NCI-H2171 (cell line): Measurements from ENCODE around the gene SLC25A19.
"Not testable (repeated sequence)": the region's sequence is repeated elsewhere in the genome, so short reads cannot be mapped to it uniquely, and the experiment has no call there.

ENCODE experiments used
- DNase-seq: peaks from one replicate; lab custom pipeline; 2025; lab: John Stamatoyannopoulos, UW

SLC25A19 gene

DNA sequence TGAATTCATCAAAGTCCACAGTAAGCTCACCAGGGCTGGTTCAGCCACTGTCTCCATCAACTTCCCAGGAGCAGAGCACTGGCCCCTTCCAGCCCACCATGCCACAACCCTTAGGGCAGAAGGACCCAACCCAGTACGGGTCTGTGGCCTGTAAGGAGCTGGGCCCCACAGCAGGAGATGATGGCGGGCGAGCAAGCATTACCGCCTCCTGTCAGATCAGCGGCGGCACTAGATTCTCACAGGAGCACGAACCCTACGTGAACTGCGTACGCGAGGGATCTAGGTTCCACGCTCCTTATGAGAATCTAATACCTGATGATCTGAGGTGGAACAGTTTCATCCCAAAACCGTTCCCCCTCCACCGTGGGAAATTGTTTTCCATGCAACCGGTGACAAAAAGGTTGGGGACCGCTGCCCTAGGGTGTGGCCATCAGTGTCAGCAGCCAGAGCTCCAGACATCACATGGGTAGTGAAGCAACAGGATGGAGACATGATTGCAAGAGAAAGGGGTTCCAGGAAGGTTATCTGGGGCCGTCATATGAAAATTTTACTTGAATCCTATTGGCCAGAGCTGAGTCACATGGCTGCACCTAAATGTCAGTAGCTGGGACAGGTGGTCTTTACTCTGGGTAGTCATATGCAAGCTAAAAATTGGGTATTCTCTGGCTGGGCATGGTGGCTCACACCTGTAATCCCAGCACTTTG is 12.4 kb upstream of the SLC25A19 start:
- DNase-seq, result no peak

DNA sequence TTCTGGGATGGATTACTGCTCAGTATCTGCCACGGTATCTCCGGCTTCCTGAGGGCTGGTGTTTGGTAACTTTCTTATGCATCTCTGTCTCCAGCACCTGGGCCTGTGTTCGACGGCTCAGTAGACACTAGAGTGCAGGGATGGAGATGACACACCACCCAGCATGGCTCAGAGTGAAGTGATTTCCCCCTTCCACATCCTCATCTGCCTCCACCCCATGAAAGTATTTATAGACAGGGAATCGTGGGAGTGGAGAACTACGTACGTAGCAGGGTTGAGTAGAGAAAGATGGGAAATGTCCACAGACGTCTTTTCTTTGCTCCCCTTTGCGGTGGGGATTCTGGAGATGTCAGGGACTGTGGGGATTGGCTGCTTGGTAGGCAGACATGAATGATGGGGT is 11.8 kb upstream of the SLC25A19 start:
- no peak for DNase-seq

DNA sequence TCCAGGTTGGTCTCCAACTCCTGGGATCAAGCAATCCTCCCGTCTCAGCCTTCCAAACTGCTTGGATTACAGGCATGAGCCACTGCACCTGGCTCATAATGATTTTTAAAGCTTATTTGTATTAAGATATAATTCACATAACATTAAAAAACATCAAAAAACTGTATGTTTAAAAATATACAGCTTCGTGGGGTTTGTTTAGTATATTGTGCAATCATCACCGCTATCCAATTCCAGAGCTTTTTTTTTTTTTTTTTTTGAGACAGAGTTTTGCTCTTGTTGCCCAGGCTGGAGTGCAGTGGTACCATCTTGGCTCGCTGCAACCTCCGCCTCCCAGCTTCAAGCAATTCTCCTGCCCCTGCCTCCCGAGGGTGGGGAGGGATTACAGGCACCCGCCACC is 11.0 kb upstream of the SLC25A19 start:
- no peak for DNase-seq

DNA sequence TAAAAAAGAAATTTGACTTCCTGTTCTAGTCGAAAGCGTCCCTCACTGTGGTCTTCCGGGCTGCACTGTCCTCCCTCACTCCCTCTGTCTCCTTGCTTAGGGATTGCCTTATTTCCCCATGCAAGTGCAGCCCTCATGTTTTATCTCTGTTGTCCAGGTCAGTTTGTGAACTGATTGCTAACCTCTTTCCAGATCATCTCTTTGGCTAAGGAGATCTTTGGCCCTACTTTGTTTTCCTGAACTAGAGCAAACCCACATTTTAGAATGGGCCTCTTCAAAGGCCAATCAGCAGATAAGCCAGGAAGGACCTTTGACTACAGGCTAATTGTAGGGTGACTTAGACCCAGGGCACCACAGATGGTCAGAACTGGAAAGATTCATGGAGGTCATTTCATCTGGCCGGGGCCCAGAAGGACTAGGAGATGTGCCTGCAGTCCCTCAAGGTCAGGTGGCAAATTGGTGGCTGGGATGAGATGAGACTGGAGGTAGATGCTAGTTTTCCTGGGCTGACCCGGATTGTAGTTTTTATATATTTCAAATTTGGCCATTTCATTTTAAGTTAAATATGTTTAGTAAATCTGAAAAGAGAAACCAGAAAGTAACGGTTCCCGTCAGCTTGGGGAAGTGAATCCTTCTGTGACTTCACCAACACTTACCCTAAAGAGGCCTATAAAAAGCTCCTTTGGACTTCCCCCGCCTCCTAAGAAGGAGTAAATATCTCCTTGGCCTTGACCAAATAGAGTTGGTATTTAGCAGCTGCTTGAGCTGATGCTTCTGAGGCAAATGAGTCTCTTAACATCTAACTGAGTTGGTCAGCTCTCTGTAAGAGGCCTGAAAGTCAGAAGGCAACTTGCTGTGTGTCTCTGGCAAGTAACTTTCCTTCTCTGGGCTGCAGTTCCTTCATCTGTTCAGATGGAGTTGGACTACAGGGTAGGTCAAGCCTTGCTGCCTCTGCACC is 6.2 kb upstream of the SLC25A19 start:
- no peak for DNase-seq

DNA sequence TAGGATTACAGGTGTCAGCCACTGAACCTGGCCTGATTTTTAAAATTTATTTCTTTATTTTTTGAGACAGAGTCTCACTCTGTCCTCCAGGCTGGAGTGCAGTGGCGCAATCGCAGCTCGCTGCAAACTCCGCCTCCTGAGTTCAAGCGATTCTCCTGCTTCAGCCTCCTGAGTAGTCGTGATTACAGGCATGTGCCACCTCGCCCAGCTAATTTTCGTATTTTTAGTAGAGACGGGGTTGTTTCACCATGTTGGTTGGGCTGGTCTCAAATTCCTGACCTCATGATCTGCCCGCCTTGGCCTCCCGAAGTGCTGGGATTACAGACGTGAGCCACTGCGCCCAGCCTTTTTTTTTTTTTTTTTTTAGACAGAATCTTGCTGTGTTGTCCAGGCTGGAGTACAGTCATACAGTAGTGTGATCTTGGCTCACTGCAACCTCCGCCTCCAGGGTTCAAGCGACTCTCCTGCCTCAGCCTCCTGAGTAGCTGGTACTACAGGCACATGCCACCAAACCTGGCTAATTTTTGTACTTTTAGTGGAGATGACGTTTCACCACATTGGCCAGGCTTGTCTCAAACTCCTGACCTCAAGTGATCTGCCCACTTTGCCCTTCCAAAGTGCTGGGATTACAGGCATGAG is 3.7 kb upstream of the SLC25A19 start:
- DNase-seq, result not testable (repeated sequence)

DNA sequence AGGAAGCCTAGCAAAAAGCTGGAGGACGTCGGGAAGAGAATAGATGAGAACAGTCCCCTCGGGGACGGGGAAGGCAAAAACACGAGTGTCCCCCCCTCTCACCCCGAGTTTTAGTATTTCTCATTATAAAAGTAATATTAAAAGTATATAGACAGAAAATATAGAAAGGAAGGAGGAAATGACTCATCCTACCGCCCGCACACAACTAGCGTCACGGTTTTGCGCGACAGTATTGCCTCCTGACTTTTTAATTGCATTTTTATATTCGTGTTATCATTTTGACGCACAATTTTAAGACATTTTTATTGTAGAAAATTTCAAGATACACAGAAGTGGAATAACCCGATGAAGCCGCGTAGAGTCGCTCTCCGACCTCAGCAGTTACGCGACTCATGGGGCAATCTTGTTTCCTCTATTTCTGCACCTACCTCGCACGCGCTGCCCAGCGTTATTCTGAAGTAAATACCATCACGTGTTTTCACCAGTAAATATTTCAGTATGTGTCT is 652 bp upstream of the SLC25A19 start:
- no peak for DNase-seq

DNA sequence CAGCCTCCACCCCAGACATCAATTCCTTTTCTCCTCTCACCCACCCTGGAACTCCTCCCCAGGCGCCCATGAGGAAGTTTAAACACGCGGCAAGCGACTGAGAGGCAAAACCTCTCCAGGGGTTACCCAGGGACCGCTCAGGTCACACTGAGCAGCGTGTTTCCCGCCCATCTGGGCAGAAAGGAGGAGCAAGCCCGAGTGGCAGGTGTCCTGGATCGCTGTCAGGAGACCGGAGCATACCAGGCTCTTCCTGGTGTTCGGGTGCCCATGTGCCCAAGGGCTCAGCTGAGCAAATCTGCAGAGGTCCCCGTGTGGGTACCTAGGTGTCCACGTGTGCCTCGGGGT is 491 bp downstream of the SLC25A19 start:
- peak; percentile 76 for DNase-seq

DNA sequence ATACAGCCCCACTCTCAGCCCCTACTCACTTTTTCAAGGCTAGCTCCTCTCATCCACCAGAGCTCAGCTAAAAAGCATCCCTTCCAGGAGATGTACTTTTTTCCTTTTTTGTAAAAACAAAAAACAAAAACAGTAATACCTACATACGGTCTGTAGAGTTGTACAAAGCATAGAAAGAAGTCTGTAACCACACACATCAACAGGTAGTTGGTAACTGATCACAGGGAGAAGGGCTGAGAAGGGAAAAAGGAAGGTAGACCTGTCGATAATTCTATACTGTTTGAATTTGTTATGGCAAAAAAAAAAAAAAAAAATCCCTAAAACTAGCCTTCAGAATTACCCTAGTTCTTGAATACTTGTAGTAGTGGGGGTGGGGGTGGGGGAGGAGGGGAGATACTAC is 874 bp downstream of the SLC25A19 start:
- DNase-seq, result no peak

DNA sequence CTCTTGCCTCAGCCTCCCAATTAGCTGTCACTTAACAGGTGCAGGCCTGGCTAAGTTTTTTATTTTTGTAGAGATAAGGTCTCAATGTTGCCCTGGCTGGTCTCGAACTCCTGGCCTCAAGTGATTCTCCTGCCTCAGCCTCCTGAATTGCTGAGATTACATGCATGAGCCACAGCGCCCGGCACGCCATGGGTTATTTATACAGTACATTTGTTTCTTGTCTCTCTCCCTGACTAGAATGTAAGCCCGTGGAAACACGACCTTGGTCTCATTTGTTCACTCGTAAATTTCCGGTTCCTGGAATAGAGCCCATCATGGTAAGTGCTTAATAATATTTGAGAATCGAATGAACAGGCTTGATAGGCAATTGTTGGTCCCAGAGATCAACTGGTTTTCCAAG is 2.0 kb downstream of the SLC25A19 start:
- no peak for DNase-seq

DNA sequence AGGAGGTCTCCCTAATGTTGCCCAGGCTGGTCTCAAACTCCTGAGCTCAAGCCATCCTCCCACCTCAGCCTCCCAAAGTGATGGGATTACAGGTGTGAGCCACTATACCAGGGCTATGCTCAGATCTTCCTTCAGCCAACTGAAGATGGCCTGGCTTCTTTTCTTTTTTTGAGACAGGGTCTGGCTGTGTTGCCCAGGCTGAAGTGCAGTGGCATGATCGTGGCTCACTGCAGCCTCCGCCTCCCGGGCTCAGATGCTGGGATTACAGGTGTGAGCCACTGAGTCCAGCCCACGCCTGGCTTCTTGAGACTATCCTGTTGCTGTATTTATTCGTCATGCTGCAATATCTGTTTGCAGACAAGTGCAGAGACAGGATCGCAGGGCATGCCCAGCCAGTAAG is 4.1 kb downstream of the SLC25A19 start:
- DNase-seq, result no peak

DNA sequence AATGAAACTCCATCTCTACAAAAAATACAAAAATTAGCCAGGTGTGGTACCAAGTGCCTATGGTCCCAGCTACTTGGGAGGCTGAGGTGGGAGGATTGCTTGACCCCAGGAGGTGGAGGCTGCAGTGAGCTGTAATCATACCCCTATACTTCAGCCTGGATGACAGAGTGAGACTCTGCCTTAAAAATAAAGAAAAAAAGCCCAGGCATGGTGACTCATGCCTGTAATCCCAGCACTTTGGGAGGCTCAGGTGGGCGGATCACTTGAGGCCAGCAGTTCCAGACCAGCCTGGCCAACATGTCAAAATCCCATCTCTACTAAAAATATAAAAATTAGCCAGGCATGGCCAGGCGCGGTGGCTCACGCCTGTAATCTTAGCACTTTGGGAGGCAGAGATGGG is 9.0 kb downstream of the SLC25A19 start:
- DNase-seq, result not testable (repeated sequence)

DNA sequence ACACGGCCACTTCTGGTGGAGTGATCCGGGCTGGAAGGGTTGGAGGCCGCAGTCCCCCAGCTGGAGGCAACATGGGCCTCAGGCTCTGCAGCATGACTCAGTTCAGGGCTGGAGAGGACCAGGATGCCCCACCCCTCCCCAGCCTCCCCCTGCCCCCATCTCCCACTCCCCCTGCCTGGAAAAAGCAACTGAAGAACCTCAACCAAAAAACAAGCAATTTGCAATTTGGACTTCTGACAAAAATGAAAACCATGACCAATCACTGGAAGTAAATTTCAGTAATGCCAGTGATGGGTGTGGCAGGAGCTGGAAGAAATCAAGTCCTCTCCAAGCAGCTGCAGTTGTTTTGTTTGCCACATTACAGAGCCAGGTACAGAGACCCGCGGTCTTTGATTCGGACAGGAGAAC is 11.6 kb downstream of the SLC25A19 start:
- DNase-seq, result no peak

DNA sequence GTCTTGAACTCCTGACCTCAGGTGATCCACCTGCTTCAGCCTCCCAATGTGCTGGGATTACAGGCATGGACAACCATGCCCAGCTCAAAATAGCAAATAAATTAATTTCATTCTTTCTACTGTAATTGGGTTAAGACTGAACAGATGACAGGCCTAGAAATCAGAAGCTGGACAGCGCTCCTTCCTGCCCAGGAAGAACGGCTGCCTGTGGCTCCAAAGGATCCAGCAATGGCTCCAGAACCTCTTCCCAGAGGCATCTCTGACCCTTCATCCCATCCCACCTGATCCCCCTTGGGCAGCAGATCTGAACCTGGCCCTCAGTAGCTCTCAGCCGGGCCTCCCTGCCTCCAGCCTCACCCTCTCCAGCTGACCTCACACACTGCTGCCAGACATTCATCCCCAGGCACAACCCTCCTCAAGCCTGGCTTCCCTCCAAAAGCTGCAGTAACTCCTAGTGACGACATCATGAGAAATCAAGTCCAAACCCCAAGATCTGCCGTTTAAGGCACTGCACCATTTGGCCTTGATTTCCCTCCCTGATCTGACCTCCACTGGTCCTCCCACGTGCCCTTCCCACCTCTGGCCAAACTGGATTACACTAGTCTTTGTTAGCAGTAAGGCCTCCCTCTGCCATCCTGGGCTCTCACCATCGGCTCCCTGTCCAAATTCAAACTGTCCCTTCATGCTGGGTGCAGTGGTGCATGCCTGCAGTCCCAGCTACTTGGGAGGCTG is 15.1 kb downstream of the SLC25A19 start:
- DNase-seq, result no peak

DNA sequence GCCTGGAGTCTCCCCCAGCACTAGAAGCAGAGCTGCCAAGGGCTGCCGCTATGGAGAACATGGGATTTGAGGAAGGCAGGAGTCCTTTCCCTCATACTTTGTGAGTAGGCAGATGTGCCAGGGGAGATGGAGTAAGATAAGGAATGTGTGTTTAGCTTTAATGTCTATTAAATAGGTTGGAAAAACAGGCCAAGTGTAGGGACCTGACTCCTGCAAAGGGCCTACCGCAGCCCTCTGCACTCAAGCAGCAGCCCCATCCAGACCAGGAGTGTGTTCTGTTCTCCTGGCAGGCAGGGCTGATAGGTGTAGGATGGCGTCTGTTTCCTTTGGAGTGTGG is 16.4 kb downstream of the SLC25A19 start:
- no peak for DNase-seq

DNA sequence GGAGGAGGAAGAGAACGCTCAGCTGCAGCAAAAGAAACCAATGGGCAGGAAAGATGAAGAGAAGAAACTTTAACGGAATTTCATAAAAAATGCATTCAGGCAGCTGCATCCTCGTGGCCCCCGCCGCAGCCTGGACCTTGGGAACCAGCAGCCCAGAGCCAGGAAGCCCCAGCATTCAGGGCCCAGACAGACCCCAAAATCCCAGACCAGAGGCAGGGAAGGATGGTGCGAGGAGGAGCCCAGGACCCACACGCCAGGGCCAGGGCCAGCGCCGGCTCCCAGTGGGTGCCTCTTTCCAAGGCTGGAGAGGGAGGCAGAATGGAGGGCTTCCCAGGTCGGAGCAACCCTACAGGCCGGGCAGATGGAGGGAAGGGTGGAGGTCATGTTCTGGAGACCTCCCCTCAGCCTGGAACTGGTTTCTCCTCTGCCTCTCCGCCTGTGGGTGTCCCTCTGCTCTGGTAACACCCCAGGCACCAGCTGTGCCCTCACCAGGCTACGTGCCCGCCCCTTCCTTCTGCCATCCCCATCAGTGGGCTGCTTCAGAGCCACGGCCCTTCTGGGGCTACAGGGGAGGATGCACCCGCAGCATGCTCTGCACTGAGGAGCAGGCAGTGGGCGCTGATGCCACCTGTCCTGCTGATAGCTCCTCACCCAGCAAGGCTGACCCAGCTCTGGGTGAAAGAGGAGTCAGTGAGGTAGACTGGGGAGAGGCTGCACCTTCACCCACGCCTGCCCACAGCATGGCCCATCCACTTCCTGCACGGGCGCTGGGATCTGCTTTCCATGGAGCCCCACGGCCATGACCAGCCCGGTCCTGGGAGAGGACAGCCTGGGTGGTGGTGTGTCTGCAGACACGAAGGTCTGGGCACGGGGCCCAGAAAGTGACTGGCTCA is 17.0 kb downstream of the SLC25A19 start:
- no peak for DNase-seq

DNA sequence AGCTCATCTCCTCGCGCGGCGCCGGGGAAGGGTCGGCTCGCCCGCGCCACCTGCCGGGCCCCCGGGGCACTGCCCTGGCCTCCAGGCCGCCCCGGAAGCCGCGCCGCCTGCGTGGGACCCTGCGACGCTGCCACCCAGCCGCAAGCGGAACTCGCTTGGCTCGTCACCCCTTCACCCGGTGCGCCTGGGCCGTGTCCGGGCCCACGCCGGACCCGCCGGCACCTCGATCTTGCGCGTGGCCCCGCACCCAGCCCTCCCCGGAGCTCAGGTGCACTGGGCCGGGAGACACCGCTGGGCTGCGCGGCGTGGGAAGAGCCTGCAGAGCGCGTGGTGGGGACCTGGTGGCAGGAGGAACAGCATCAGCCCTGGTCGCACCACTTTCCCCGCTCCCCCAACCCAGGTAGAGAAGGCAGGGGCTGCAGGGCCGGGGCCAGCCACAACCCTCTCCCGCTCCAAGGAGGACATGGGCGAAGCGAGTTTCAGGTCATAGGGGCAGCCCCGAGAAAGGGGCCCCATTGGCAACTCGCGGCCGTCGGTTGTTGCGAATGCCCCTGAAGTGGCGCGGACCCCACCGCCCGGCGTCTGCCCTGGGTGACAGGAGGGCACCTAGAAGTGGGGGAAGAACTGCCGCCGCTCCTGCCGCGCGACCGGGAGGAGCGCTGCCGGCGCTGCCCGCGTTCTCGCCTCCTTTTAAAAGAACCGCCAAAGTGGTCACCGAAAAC is 17.8 kb downstream of the SLC25A19 start:
- peak; percentile 87 for DNase-seq

DNA sequence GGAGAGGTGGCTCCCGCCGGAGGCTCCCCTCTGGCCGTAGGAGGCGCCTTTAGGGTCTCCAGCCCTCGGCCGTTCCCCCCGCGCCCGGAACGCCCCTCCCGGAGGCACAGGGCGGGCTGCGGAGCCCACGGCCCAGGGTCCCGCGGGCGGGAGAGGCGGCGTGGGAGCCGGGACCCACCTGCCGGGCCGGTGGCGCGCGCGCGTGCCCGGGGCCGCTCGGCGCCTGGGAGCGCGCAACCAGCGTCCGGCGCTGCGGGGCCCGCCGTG is 18.3 kb downstream of the SLC25A19 start, which contains the start of gene MIF4GD:
TSS of gene MIF4GD (minus strand) at position 266 of the 267 bp plus-strand sequence. CDS start 1,036 bp downstream, outside the sequence.
- DNase-seq, result no peak

DNA sequence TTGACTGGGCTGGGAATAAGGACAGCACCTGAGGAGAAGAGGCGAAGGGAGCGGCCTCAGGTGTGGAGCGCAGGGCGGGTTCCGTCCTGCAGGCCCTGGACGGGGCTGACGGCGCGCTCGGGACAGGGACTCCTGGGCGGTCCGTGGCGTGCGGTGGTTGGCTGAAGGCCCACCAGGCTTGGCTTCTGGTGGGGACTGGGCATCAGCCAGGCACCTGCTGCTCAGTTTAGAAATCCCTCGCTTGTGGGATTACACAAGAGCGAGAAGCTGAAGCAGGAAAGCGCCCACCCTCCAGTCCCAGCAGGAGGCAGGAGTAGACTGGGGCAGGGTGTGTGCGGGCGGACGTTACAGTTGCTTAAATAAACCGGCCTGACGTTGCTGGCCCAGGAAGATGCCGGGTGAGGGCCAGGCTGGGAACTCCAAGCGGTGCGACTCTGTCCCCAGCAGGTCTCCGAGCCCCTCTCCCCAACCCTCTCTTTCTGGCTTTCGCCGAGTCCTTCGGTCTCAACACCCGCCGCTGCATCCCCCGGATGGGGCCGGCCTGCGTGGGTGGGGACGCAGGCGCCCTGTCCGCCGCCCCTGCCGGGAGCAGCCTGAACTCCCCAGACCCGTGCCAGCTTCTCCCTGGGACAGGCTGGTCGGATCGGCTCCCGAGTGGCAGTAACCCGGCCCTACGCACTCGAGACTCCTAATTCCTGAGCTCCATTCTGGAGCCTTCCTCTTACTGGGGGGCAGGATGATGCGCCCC is 18.8 kb downstream of the SLC25A19 start:
- peak; percentile 40 for DNase-seq

DNA sequence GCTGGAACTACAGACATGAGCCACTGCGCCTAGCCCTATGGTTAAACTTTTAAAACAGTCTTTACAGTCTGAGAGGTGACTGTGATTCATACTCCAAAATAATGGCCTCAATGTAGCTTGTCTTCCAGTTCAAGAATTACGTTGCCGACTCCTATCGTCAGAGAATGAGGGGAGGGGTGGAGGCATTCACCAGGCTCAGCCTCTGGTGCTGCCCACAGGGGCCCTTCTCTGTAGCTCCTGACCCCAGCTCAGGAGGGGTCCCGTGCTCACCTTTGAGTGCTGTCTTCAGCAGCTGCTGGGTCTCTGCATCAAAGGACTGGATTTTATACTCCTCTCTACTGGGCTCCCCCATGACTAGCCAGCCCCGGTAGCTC is 19.4 kb downstream of the SLC25A19 start:
- DNase-seq, result no peak
